Testis (tissue), 2 donors: ENCODE measurements around the gene DUOX1.

Source experiments
- POLR2A ChIP-seq: fragments of 450-650 bp; IDR thresholded peaks from one replicate; pipeline ENCODE4 v1.6.1; 2017; ENCODE audit warnings: antibody characterized with exemption, mild to moderate bottlenecking, moderate library complexity
- TF ChIP-seq, protein P1 (sequence below), 3 experiments: fragments of 450-650 bp in 2 of 3; fragments of 200-600 bp in 1 of 3; sonication (generic) in 1 of 3; IDR thresholded peaks; one replicate each; pipeline ENCODE4 v1.5.1; 2016 to 2019; ENCODE audit warnings: antibody characterized with exemption in 3 of 3, mild to moderate bottlenecking in 2 of 3, moderate library complexity in 1 of 3

GRCh38 chr15:45121706-45122417 lies 7.9 kb upstream of the DUOX1 start:
- TF ChIP-seq, protein P1, sequence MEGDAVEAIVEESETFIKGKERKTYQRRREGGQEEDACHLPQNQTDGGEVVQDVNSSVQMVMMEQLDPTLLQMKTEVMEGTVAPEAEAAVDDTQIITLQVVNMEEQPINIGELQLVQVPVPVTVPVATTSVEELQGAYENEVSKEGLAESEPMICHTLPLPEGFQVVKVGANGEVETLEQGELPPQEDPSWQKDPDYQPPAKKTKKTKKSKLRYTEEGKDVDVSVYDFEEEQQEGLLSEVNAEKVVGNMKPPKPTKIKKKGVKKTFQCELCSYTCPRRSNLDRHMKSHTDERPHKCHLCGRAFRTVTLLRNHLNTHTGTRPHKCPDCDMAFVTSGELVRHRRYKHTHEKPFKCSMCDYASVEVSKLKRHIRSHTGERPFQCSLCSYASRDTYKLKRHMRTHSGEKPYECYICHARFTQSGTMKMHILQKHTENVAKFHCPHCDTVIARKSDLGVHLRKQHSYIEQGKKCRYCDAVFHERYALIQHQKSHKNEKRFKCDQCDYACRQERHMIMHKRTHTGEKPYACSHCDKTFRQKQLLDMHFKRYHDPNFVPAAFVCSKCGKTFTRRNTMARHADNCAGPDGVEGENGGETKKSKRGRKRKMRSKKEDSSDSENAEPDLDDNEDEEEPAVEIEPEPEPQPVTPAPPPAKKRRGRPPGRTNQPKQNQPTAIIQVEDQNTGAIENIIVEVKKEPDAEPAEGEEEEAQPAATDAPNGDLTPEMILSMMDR (IDR thresholded peaks at IDR 0.05) = no peak
- TF ChIP-seq POLR2A = no peak
